HepG2 (cell line): ENCODE results near the gene SAPCD2. TPM values are rescaled to one million over a fixed set of nuclear protein-coding genes. Genes with fewer than 3 reads are reported as not detected.

Experiments
- ARNT2 ChIP-seq: sonication (generic); formaldehyde crosslinking; IDR thresholded peaks from 2 replicates; pipeline ENCODE4 v1.8.0; 2022; ENCODE audit warnings: mild to moderate bottlenecking, low read depth, missing genetic modification reagents, moderate library complexity
- ASH2L ChIP-seq: fragments of 300-600, 200-600 bp; sonication (generic); IDR thresholded peaks from 2 replicates; pipeline ENCODE4 v1.7.0; 2017; ENCODE audit warnings: low read depth, mild to moderate bottlenecking, moderate library complexity, mixed read lengths, low read length; ENCODE audit not compliant: insufficient read length
- CAMTA2 ChIP-seq: sonication (generic); formaldehyde crosslinking; IDR thresholded peaks from 2 replicates; pipeline ENCODE4 v1.4.0; 2020; ENCODE audit warnings: mild to moderate bottlenecking, missing genetic modification reagents, borderline replicate concordance
- EED ChIP-seq: sonication (generic); formaldehyde crosslinking; IDR thresholded peaks from 2 replicates; pipeline ENCODE4 v1.5.0; 2020; ENCODE audit warnings: mild to moderate bottlenecking, missing genetic modification reagents
- FOXO1 ChIP-seq: sonication (generic); formaldehyde crosslinking; IDR thresholded peaks from 2 replicates; pipeline ENCODE4 v1.4.0; 2020; ENCODE audit warnings: missing genetic modification reagents
- REXO4 ChIP-seq: sonication (generic); formaldehyde crosslinking; IDR thresholded peaks from 2 replicates; pipeline ENCODE4 v1.8.0; 2022; ENCODE audit warnings: missing genetic modification reagents, mild to moderate bottlenecking, borderline replicate concordance
- SMARCE1 ChIP-seq: fragments of 450-650 bp; IDR thresholded peaks from 2 replicates; pipeline ENCODE4 v1.6.1; 2017; ENCODE audit warnings: borderline replicate concordance
- YEATS4 ChIP-seq: sonication (generic); formaldehyde crosslinking; IDR thresholded peaks from 2 replicates; pipeline ENCODE4 v1.4.0; 2020; ENCODE audit warnings: missing genetic modification reagents, borderline replicate concordance
- ZHX1 ChIP-seq: sonication (generic); formaldehyde crosslinking; IDR thresholded peaks from 2 replicates; pipeline ENCODE4 v1.8.1; 2022; ENCODE audit warnings: low read depth, mild to moderate bottlenecking, missing genetic modification reagents
- ZNF124 ChIP-seq: sonication (generic); formaldehyde crosslinking; IDR thresholded peaks from 2 replicates; pipeline ENCODE4 v1.4.0; 2020; ENCODE audit warnings: missing genetic modification reagents
- ZNF333 ChIP-seq: sonication (generic); formaldehyde crosslinking; IDR thresholded peaks from 2 replicates; pipeline ENCODE4 v1.4.0; 2020; ENCODE audit warnings: mild to moderate bottlenecking, missing genetic modification reagents, borderline replicate concordance
- ZNF367 ChIP-seq: sonication (generic); formaldehyde crosslinking; IDR thresholded peaks from 2 replicates; pipeline ENCODE4 v1.4.0; 2020; ENCODE audit warnings: missing genetic modification reagents, borderline replicate concordance
- ZNF543 ChIP-seq: sonication (generic); formaldehyde crosslinking; IDR thresholded peaks from 2 replicates; pipeline ENCODE4 v1.4.0; 2020; ENCODE audit warnings: mild to moderate bottlenecking, missing genetic modification reagents
- ZNF678 ChIP-seq: sonication (generic); formaldehyde crosslinking; IDR thresholded peaks from 2 replicates; pipeline ENCODE4 v1.4.0; 2020; ENCODE audit warnings: mild to moderate bottlenecking, missing genetic modification reagents
- ZNF687 ChIP-seq: sonication (generic); formaldehyde crosslinking; IDR thresholded peaks from 2 replicates; pipeline ENCODE4 v1.5.1; 2020; ENCODE audit warnings: mild to moderate bottlenecking, missing genetic modification reagents, moderate library complexity
- ZNF747 ChIP-seq: sonication (generic); formaldehyde crosslinking; IDR thresholded peaks from 2 replicates; pipeline ENCODE4 v1.8.1; 2023; ENCODE audit warnings: missing genetic modification reagents, mild to moderate bottlenecking, borderline replicate concordance
- ZNF891 ChIP-seq: sonication (generic); formaldehyde crosslinking; IDR thresholded peaks from 2 replicates; pipeline ENCODE4 v1.5.0; 2020; ENCODE audit warnings: mild to moderate bottlenecking, missing genetic modification reagents
- polyA plus RNA-seq, 8 experiments: library from polyadenylated mRNA; depleted of rRNA in 3 of 8; stranded (reverse) in 7 of 8; unstranded in 1 of 8; fragments of >200 nt; fragmentation: Illumina TruSeq in 4 of 8; extraction: Trizol in 4 of 8; gene quantifications; 2 replicates each; pipeline versions ENCODE4 v1.2.1 to v1.2.3, GENCODE V29; 2011 to 2016; ENCODE audit warnings: low read depth in 4 of 8, missing spikeins in 1 of 8, mixed read lengths in 1 of 8; ENCODE audit not compliant: insufficient read depth in 1 of 8
- total RNA-seq, 5 experiments: library from RNA; depleted of rRNA; stranded (reverse); fragments of >200 nt; fragmentation: Illumina TruSeq; extraction: Trizol; gene quantifications; 2 replicates each; pipeline ENCODE4 v1.2.3, GENCODE V29; 2016; ENCODE audit warnings: low read depth in 1 of 5
- TF ChIP-seq, protein P1 (sequence below), 2 experiments: IDR thresholded peaks; 2 replicates each; pipeline ENCODE4 v1.6.1; 2011 to 2012; ENCODE audit warnings: low read length in 2 of 2, borderline replicate concordance in 1 of 2, low read depth in 1 of 2, mild to moderate bottlenecking in 1 of 2, moderate library complexity in 1 of 2

Gene SAPCD2
- total and polyA plus RNA-seq, 2 of the 13 experiments (the other 11 are each of a cell fraction or from before 2014, with no cell fraction given), result 21.9 to 42.8 TPM

GRCh38 chr9:137064027-137064879, 6.1 kb downstream of the SAPCD2 start (continued):
- TF ChIP-seq, protein P1, sequence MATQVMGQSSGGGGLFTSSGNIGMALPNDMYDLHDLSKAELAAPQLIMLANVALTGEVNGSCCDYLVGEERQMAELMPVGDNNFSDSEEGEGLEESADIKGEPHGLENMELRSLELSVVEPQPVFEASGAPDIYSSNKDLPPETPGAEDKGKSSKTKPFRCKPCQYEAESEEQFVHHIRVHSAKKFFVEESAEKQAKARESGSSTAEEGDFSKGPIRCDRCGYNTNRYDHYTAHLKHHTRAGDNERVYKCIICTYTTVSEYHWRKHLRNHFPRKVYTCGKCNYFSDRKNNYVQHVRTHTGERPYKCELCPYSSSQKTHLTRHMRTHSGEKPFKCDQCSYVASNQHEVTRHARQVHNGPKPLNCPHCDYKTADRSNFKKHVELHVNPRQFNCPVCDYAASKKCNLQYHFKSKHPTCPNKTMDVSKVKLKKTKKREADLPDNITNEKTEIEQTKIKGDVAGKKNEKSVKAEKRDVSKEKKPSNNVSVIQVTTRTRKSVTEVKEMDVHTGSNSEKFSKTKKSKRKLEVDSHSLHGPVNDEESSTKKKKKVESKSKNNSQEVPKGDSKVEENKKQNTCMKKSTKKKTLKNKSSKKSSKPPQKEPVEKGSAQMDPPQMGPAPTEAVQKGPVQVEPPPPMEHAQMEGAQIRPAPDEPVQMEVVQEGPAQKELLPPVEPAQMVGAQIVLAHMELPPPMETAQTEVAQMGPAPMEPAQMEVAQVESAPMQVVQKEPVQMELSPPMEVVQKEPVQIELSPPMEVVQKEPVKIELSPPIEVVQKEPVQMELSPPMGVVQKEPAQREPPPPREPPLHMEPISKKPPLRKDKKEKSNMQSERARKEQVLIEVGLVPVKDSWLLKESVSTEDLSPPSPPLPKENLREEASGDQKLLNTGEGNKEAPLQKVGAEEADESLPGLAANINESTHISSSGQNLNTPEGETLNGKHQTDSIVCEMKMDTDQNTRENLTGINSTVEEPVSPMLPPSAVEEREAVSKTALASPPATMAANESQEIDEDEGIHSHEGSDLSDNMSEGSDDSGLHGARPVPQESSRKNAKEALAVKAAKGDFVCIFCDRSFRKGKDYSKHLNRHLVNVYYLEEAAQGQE (IDR thresholded peaks at IDR 0.05; ENCODE audit: borderline replicate concordance in 1 of 2, low read depth in 1 of 2, low read length in 2 of 2), result peak in 1 of 2 experiments; percentile 46; a peak in 1 of 4 replicates
- TF ChIP-seq ZNF333 (CRISPR knock-in tag) (no peak), SMARCE1 (no peak), ASH2L (no peak), EED (CRISPR knock-in tag) (no peak), ZNF891 (CRISPR knock-in tag) (peak; percentile 60; the same call in 1 of the 2 replicates), ZHX1 (CRISPR knock-in tag) (no peak), FOXO1 (CRISPR knock-in tag) (no peak), ZNF124 (CRISPR knock-in tag) (no peak), REXO4 (CRISPR knock-in tag) (no peak), CAMTA2 (no peak), ZNF543 (no peak), ZNF678 (CRISPR knock-in tag) (no peak), YEATS4 (CRISPR knock-in tag) (no peak; the same call in 1 of the 2 replicates), ZNF687 (CRISPR knock-in tag) (peak; percentile 85), ZNF367 (CRISPR knock-in tag) (no peak), ZNF747 (no peak), ARNT2 (no peak)
